CD4-positive, alpha-beta T cell treated with Interleukin-10 for 1 hour (primary cell): ENCODE results near the gene REC114.
"Not testable (repeated sequence)": the region's sequence is repeated elsewhere in the genome, so short reads cannot be mapped to it uniquely, and the experiment has no call there.

Experiments
- DNase-seq: peaks from one replicate; pipeline ENCODE4 v3.0.0-alpha.2; 2020

Gene REC114

GRCh38 chr15:73442968-73443367 is at the start of gene REC114:
REC114 (plus strand) TSS chr15:73443164; CDS start chr15:73443186, 22 bp downstream.
- no peak for DNase-seq

GRCh38 chr15:73393336-73393735 is 49.6 kb upstream of the REC114 start:
- DNase-seq: no peak

- no peak for DNase-seq
These were observed 48.2 kb upstream of the REC114 start for GRCh38 chr15:73394782-73395181.

GRCh38 chr15:73395671-73396070 is 47.3 kb upstream of the REC114 start:
- DNase-seq: no peak

GRCh38 chr15:73397461-73397860 is 45.5 kb upstream of the REC114 start:
- DNase-seq: no peak

GRCh38 chr15:73398861-73399260 is 44.1 kb upstream of the REC114 start:
- DNase-seq: no peak

- DNase-seq: not testable (repeated sequence)
These were observed 42.7 kb upstream of the REC114 start for GRCh38 chr15:73400222-73400621.

GRCh38 chr15:73403171-73403570 is 39.8 kb upstream of the REC114 start:
- DNase-seq: no peak

GRCh38 chr15:73414876-73415275 is 28.1 kb upstream of the REC114 start:
- no peak for DNase-seq

- no peak for DNase-seq
These were observed 18.5 kb upstream of the REC114 start for GRCh38 chr15:73424506-73424905.

GRCh38 chr15:73425510-73425909 is 17.5 kb upstream of the REC114 start:
- no peak for DNase-seq

GRCh38 chr15:73426323-73426994 is 16.5 kb upstream of the REC114 start:
- no peak for DNase-seq

- DNase-seq: not testable (repeated sequence)
These were observed 11.6 kb upstream of the REC114 start for GRCh38 chr15:73431329-73431728.

GRCh38 chr15:73433873-73434272 is 9.1 kb upstream of the REC114 start:
- no peak for DNase-seq

GRCh38 chr15:73436613-73437012 is 6.4 kb upstream of the REC114 start:
- no peak for DNase-seq

GRCh38 chr15:73437543-73438109 is 5.3 kb upstream of the REC114 start:
- no peak for DNase-seq

GRCh38 chr15:73438651-73439050 is 4.3 kb upstream of the REC114 start:
- no peak for DNase-seq

GRCh38 chr15:73440571-73440970 is 2.4 kb upstream of the REC114 start:
- no peak for DNase-seq

GRCh38 chr15:73442421-73442820 is 543 bp upstream of the REC114 start:
- no peak for DNase-seq

- not testable (repeated sequence) for DNase-seq
These were observed 4.5 kb downstream of the REC114 start for GRCh38 chr15:73447471-73447870.

GRCh38 chr15:73448158-73448758 is 5.3 kb downstream of the REC114 start:
- peak; percentile 37 for DNase-seq

GRCh38 chr15:73449980-73450379 is 7.0 kb downstream of the REC114 start:
- not testable (repeated sequence) for DNase-seq

- DNase-seq: no peak
These were observed 11.1 kb downstream of the REC114 start for GRCh38 chr15:73454096-73454495.

- DNase-seq: no peak
These were observed 12.9 kb downstream of the REC114 start for GRCh38 chr15:73455876-73456275.
